H9 (cell line): ENCODE measurements around the gene ADAT2. TPM values are rescaled to one million over a fixed set of nuclear protein-coding genes. Genes with fewer than 3 reads are reported as not detected.
A peak's percentile ranks its signal among the peaks of the same experiment; 100 is the strongest.

Experiments
- DNase-seq: peaks from one replicate; pipeline ENCODE4 v3.0.0-alpha.2; 2017
- H2AFZ ChIP-seq: one replicate; pipeline ENCODE4 v1.6.1; 2013; ENCODE audit warnings: mild to moderate bottlenecking, low read length, control low read depth, moderate library complexity
- H2AK5ac ChIP-seq: 2 replicates; pipeline ENCODE4 v1.6.1; 2013; ENCODE audit warnings: low read length, control low read depth, mixed read lengths; ENCODE audit not compliant: insufficient read length
- H2BK120ac ChIP-seq: one replicate; pipeline ENCODE4 v1.6.1; 2013; ENCODE audit warnings: low read depth, mild to moderate bottlenecking, low read length, control low read depth, inconsistent platforms; ENCODE audit not compliant: poor library complexity, severe bottlenecking
- H2BK12ac ChIP-seq: 2 replicates; pipeline ENCODE4 v1.6.1; 2013; ENCODE audit warnings: low read length, control low read depth, mixed read lengths, low read depth; ENCODE audit not compliant: insufficient read length
- H2BK15ac ChIP-seq: 2 replicates; pipeline ENCODE4 v1.6.1; 2013; ENCODE audit warnings: low read depth, low read length, control low read depth
- H2BK20ac ChIP-seq: one replicate; pipeline ENCODE4 v1.6.1; 2013; ENCODE audit warnings: low read depth, mild to moderate bottlenecking, low read length, control low read depth, inconsistent platforms; ENCODE audit not compliant: poor library complexity, severe bottlenecking
- H2BK5ac ChIP-seq: 2 replicates; pipeline ENCODE4 v1.6.1; 2013; ENCODE audit warnings: low read length, control low read depth, mixed read lengths; ENCODE audit not compliant: insufficient read length
- H3K14ac ChIP-seq: 2 replicates; pipeline ENCODE4 v1.6.1; 2013; ENCODE audit warnings: low read length, control low read depth; ENCODE audit not compliant: insufficient read depth
- H3K18ac ChIP-seq: 2 replicates; pipeline ENCODE4 v1.6.1; 2013; ENCODE audit warnings: low read depth, mild to moderate bottlenecking, mixed read lengths, low read length, control low read depth; ENCODE audit not compliant: insufficient read length
- H3K23ac ChIP-seq: 2 replicates; pipeline ENCODE4 v1.6.1; 2013; ENCODE audit warnings: low read length, control low read depth, mixed read lengths, low read depth; ENCODE audit not compliant: insufficient read length
- H3K23me2 ChIP-seq: 2 replicates; pipeline ENCODE4 v1.6.1; 2013; ENCODE audit warnings: low read depth, mild to moderate bottlenecking, mixed read lengths, low read length, control low read depth; ENCODE audit not compliant: insufficient read length, poor library complexity, severe bottlenecking
- H3K27ac ChIP-seq: 2 replicates; pipeline ENCODE4 v1.5.1; 2013; ENCODE audit warnings: low read length, control low read depth, mixed read lengths, low read depth; ENCODE audit not compliant: insufficient read length
- H3K27me3 ChIP-seq: 2 replicates; pipeline ENCODE4 v1.6.1; 2013; ENCODE audit warnings: low read length, control low read depth, inconsistent platforms; ENCODE audit not compliant: insufficient read depth
- H3K4ac ChIP-seq: 2 replicates; pipeline ENCODE4 v1.6.1; 2013; ENCODE audit warnings: low read depth, mild to moderate bottlenecking, control low read depth, inconsistent platforms, low read length, moderate library complexity
- H3K4me1 ChIP-seq: 2 replicates; pipeline ENCODE4 v1.6.1; 2013; ENCODE audit warnings: low read length, control low read depth, inconsistent platforms; ENCODE audit not compliant: insufficient read depth
- H3K4me2 ChIP-seq: 2 replicates; pipeline ENCODE4 v1.6.1; 2013; ENCODE audit warnings: low read length, control low read depth, mixed read lengths; ENCODE audit not compliant: insufficient read length, insufficient read depth
- H3K56ac ChIP-seq: 2 replicates; pipeline ENCODE4 v1.6.1; 2013; ENCODE audit warnings: low read depth, mild to moderate bottlenecking, mixed read lengths, low read length, control low read depth; ENCODE audit not compliant: insufficient read length
- H3K79me1 ChIP-seq: 2 replicates; pipeline ENCODE4 v1.6.1; 2013; ENCODE audit warnings: low read depth, mild to moderate bottlenecking, moderate library complexity, low read length, control low read depth, inconsistent platforms; ENCODE audit not compliant: insufficient read depth, poor library complexity, severe bottlenecking
- H3K79me2 ChIP-seq: 2 replicates; pipeline ENCODE4 v1.6.1; 2013; ENCODE audit warnings: low read length, control low read depth, inconsistent platforms; ENCODE audit not compliant: insufficient read depth
- H3K9ac ChIP-seq: 2 replicates; pipeline ENCODE4 v1.6.1; 2013; ENCODE audit warnings: low read length, control low read depth, mixed read lengths; ENCODE audit not compliant: insufficient read length; ENCODE audit errors: extremely low read depth
- H3K9me3 ChIP-seq: one replicate; pipeline ENCODE4 v1.6.1; 2013; ENCODE audit warnings: low read depth, low read length, inconsistent platforms; ENCODE audit not compliant: control insufficient read depth
- H3T11ph ChIP-seq: one replicate; pipeline ENCODE4 v1.6.1; 2013; ENCODE audit warnings: mild to moderate bottlenecking, low read length, control low read depth, inconsistent platforms
- H4K20me1 ChIP-seq: one replicate; pipeline ENCODE4 v1.6.1; 2013; ENCODE audit not compliant: control insufficient read depth, insufficient read length, insufficient read depth
- H4K5ac ChIP-seq: 2 replicates; pipeline ENCODE4 v1.6.1; 2013; ENCODE audit warnings: low read depth, mild to moderate bottlenecking, mixed read lengths, low read length, control low read depth; ENCODE audit not compliant: insufficient read length
- H4K8ac ChIP-seq: replicated peaks from 2 replicates; pipeline ENCODE4 v1.6.1; 2013; ENCODE audit warnings: low read length, control low read depth, mixed read lengths, low read depth; ENCODE audit not compliant: insufficient read length
- H4K91ac ChIP-seq: 2 replicates; pipeline ENCODE4 v1.6.1; 2013; ENCODE audit warnings: low read depth, mild to moderate bottlenecking, moderate library complexity, mixed read lengths, low read length, control low read depth; ENCODE audit not compliant: insufficient read length
- H3K27ac Mint-ChIP-seq, 3 experiments: 2 replicates in 2 of 3; 3 replicates in 1 of 3; pipeline ENCODE4 v1.8.0; 2020 to 2021; ENCODE audit warnings: mixed read lengths in 3 of 3, mild to moderate bottlenecking in 1 of 3, moderate library complexity in 1 of 3
- H3K27me3 Mint-ChIP-seq: 2 replicates; pipeline ENCODE4 v1.8.0; 2021; ENCODE audit warnings: low read depth, mild to moderate bottlenecking, moderate library complexity, mixed read lengths
- H3K36me3 Mint-ChIP-seq, 3 experiments: 2 replicates in 2 of 3; 3 replicates in 1 of 3; pipeline ENCODE4 v1.8.0; 2020 to 2021; ENCODE audit warnings: low read depth in 3 of 3, mixed read lengths in 3 of 3; ENCODE audit not compliant: insufficient read depth in 1 of 3
- H3K4me1 Mint-ChIP-seq, 2 experiments: 2 replicates each; pipeline ENCODE4 v1.8.0; 2020; ENCODE audit warnings: mixed read lengths in 2 of 2
- H3K4me3 Mint-ChIP-seq, 2 experiments: 2 replicates in 1 of 2; 3 replicates in 1 of 2; pipeline ENCODE4 v1.8.0; 2020 to 2021; ENCODE audit warnings: mild to moderate bottlenecking in 2 of 2, mixed read lengths in 2 of 2, moderate library complexity in 1 of 2
- H3K9me3 Mint-ChIP-seq, 2 experiments: 2 replicates in 1 of 2; 3 replicates in 1 of 2; pipeline ENCODE4 v1.8.0; 2020; ENCODE audit warnings: mild to moderate bottlenecking in 2 of 2, mixed read lengths in 2 of 2, moderate library complexity in 1 of 2
- WGBS: extraction: QIAGEN DNeasy Blood & Tissue Kit; methylation state at CpG from one replicate; pipeline ENCODE4 v1.1.7; 2013; ENCODE audit warnings: missing lambda C conversion rate, low lambda C conversion rate, mixed read lengths; ENCODE audit not compliant: insufficient read length; ENCODE audit errors: extremely low coverage; 5-methylcytosine and 5-hydroxymethylcytosine counted together
- total RNA-seq: library from RNA; stranded (reverse); gene quantifications from 2 replicates; pipeline ENCODE4 v1.2.1, GENCODE V29; 2021
- TF ChIP-seq, protein P1 (sequence below): fragments of 200-600 bp; sonication (generic); conservative IDR thresholded peaks from 3 replicates; pipeline ENCODE4 v1.8.0; 2021; ENCODE audit warnings: antibody characterized with exemption, mild to moderate bottlenecking

ADAT2 gene
- total RNA-seq, 1 experiment from 2014 or later: 11.3 TPM

DNA sequence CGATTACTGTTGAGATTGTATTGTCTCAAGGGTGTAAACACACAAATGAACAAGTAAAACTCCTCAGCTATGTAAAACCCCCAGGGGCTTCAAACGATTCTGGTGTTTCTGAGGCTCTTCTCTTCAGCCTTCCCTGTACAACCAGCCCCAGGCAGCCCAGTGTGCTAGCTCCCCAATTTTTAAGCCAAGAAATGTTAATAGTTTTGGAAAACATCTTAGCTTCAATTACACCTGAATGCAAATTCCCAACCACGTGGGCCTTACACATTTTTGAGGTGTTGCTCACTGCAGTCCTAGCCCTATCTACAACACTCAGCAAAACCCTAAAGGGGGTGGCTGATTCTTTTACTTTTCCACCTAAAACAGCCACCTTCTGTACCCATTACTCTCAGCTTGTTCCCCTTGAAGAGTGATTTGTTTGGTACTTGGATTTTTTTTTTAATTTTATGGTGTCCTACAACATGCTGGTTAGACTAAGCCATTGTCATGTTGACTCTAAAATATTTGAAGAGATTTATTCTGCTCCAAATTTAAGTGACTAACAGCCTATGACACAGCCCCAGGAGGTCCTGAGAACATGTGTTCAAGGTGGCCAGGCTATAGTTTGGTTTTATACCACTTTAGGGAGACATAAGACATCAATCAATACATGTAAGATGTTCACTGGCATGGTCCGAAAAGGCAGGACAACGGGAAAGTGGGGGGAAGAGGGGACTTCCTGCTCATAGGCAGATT lies 48.7 kb downstream of the ADAT2 start:
- Histone ChIP-seq H3K18ac (no peak overlapping the region), H3K23ac (no peak overlapping the region), H2BK20ac (no peak overlapping the region), H2AFZ (no peak overlapping the region), H3K9me3 (no peaks in the 10 kb centered on the region), H3K23me2 (no peaks in the 10 kb centered on the region), H4K20me1 (no peaks in the 10 kb centered on the region), H3K14ac (no peak overlapping the region), H3T11ph (no peak overlapping the region), H3K27me3 (no peaks in the 10 kb centered on the region), H3K56ac (no peak overlapping the region), H3K4me2 (no peak overlapping the region), H3K79me1 (no peaks in the 10 kb centered on the region), H3K9ac (no peak overlapping the region), H2BK12ac (no peak overlapping the region), H2AK5ac (no peak overlapping the region), H3K4me1 (peaks cover 8% of the 10 kb centered on the region), H4K8ac (no peak overlapping the region), H3K4ac (no peak overlapping the region), H4K5ac (no peak overlapping the region), H4K91ac (no peak overlapping the region), H2BK15ac (no peak overlapping the region), H2BK5ac (no peak overlapping the region), H3K27ac (no peak overlapping the region), H2BK120ac (peak overlapping the region; percentile 64), H3K79me2 (no peaks in the 10 kb centered on the region)
- H3K27ac Mint-ChIP-seq: peak overlapping the region in 2 of 3 experiments; percentile 9 to 11; a peak in 1 of 7 replicates
- TF ChIP-seq, protein P1, sequence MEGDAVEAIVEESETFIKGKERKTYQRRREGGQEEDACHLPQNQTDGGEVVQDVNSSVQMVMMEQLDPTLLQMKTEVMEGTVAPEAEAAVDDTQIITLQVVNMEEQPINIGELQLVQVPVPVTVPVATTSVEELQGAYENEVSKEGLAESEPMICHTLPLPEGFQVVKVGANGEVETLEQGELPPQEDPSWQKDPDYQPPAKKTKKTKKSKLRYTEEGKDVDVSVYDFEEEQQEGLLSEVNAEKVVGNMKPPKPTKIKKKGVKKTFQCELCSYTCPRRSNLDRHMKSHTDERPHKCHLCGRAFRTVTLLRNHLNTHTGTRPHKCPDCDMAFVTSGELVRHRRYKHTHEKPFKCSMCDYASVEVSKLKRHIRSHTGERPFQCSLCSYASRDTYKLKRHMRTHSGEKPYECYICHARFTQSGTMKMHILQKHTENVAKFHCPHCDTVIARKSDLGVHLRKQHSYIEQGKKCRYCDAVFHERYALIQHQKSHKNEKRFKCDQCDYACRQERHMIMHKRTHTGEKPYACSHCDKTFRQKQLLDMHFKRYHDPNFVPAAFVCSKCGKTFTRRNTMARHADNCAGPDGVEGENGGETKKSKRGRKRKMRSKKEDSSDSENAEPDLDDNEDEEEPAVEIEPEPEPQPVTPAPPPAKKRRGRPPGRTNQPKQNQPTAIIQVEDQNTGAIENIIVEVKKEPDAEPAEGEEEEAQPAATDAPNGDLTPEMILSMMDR: no peak
- no peaks in the 10 kb centered on the region for H3K27me3 Mint-ChIP-seq
- no peak overlapping the region for H3K4me3 Mint-ChIP-seq
- no peaks in the 10 kb centered on the region for H3K36me3 Mint-ChIP-seq
- no peak for DNase-seq
- WGBS: no CpG with 5 or more reads among the region's 5 CpGs
- H3K4me1 Mint-ChIP-seq: peaks cover 41 to 42% of the 10 kb centered on the region in 2 experiments
- H3K9me3 Mint-ChIP-seq: no peaks in the 10 kb centered on the region
